GM12891 (cell line): ENCODE data around the gene PRSS56.

Source experiments
- DNase-seq: peaks from one replicate; pipeline ENCODE4 v3.0.0; 2011; ENCODE audit warnings: low spot score; ENCODE audit not compliant: insufficient read length
- FAIRE-seq: peaks from 2 replicates; lab custom pipeline; 2011; peaks lifted over from hg19 to GRCh38; lab: Jason Lieb, UNC
- PAX5 ChIP-seq: IDR thresholded peaks from 2 replicates; pipeline ENCODE4 v1.6.1; 2011; ENCODE audit warnings: low read length, moderate library complexity, mild to moderate bottlenecking; ENCODE audit not compliant: insufficient read depth, severe bottlenecking
- POLR2A ChIP-seq: IDR thresholded peaks from 2 replicates; pipeline ENCODE4 v1.6.1; 2011; ENCODE audit warnings: low read depth, low read length, control low read depth
- POLR2AphosphoS5 ChIP-seq: IDR thresholded peaks from 2 replicates; pipeline ENCODE4 v1.6.1; 2011; ENCODE audit warnings: low read depth, low read length, control low read depth
- POU2F2 ChIP-seq: IDR thresholded peaks from 2 replicates; pipeline ENCODE4 v1.6.1; 2011; ENCODE audit warnings: low read depth, mild to moderate bottlenecking, control low read depth, low read length, moderate library complexity
- SPI1 ChIP-seq: IDR thresholded peaks from 2 replicates; pipeline ENCODE4 v1.6.1; 2011; ENCODE audit warnings: low read depth, low read length, control low read depth
- TAF1 ChIP-seq: IDR thresholded peaks from 2 replicates; pipeline ENCODE4 v1.6.1; 2011; ENCODE audit warnings: low read depth, low read length, control low read depth

PRSS56 gene

DNA sequence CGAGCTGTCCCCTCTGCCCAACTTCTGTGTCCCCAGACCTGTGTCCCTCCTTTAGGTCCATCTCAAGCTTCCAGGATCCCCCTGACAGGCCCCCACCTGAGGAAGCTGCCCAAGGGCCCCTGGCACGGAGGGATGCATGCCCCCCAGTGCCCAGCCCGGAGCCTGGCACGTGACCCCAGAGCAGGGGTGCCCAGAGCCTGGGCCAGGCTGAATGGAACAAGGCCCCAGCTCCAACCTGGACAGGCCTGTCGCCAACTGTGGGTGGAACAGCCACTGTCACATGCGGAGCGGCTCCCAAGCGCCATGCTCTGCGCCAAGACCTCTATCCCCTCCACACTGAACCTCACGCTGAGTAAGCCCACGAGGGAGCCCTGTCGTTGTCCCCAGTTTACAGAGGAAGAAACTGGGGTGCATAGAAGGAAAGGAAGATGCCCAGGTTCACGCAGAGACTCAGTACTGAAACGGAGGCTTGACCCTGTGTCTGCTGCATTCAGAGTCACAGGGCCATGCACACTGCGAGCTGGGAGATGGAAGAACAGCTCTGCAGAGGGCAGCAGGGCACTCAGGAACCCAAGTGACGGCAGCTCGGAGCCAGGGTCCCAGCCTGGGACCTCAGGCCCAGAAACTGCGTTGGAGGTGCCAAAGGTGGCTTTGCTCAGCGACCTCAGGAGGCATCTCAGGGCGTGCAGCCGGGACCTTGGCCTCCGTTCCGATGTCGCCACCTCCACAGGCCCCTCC is 27.1 kb upstream of the PRSS56 start:
- FAIRE-seq: no peak
- no peak for TF ChIP-seq TAF1
- no peak for DNase-seq

- no peak for DNase-seq
- TF ChIP-seq TAF1 (no peak), POU2F2 (no peak)
- FAIRE-seq: no peak
Observed at GRCh38 chr2:232493701-232494474, 26.3 kb upstream of the PRSS56 start.

GRCh38 chr2:232494542-232494941 is 25.6 kb upstream of the PRSS56 start:
- no peak for TF ChIP-seq POLR2AphosphoS5
- no peak for TF ChIP-seq PAX5
- no peak for TF ChIP-seq POLR2A
- no peak for TF ChIP-seq TAF1
- no peak for TF ChIP-seq SPI1
- no peak for TF ChIP-seq POU2F2
- DNase-seq (no peak), FAIRE-seq (no peak)

DNA sequence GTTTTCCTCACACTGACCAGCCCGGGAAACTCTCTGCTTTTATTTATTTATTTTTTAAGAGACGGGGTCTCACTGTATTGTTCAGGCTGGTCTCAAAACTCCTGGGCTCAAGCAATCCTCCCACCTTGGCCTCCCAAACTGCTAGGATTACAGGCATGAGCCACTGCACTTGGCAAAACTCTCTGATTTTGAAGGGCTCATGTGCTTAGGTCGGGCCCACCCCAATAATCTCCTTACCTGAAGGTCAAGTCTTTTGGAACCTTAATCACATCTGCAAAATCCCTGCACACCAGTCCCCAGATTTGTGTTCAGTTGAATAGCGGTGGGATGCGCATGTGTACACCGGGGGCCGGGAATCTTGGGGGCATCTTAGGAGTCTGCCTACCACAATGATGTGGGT is 24.9 kb upstream of the PRSS56 start:
- TF ChIP-seq POLR2A: no peak
- TF ChIP-seq SPI1: no peak
- no peak for TF ChIP-seq TAF1
- DNase-seq (no peak), FAIRE-seq (no peak)

- no peak for FAIRE-seq
- no peak for TF ChIP-seq POLR2AphosphoS5
- TF ChIP-seq POLR2A: no peak
- TF ChIP-seq TAF1: no peak
- TF ChIP-seq POU2F2: no peak
Observed at GRCh38 chr2:232496501-232497270, 23.5 kb upstream of the PRSS56 start.

GRCh38 chr2:232497348-232497747 is 22.8 kb upstream of the PRSS56 start:
- FAIRE-seq (no peak), DNase-seq (no peak)

More at GRCh38 chr2:232496501-232497270, 23.5 kb upstream of the PRSS56 start:
- DNase-seq: no peak

DNA sequence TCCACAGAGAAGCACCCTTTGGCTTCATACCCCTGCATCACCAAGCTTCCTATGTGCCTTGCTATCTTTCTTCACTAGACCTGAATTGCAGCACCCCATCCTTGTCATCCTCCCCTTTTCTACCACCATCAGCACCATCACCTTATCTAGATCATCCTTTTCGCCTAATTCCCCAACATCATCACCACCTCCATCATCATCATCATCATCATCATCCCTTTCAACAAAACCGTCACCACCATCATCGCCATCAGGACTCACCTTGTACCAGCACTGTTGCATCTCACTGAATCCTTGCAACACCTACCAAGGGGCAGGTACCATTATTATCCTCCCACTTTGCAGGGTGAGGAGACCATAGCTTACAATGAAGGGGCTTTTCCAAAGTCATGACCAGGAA is 21.7 kb upstream of the PRSS56 start:
- DNase-seq: no peak
- no peak for FAIRE-seq
- no peak for TF ChIP-seq TAF1
- TF ChIP-seq SPI1: no peak
- no peak for TF ChIP-seq POU2F2
- TF ChIP-seq POLR2A: no peak
- TF ChIP-seq POLR2AphosphoS5: no peak
- no peak for TF ChIP-seq PAX5

More at GRCh38 chr2:232497348-232497747, 22.8 kb upstream of the PRSS56 start:
- no peak for TF ChIP-seq SPI1
- no peak for TF ChIP-seq PAX5
- TF ChIP-seq POLR2AphosphoS5: no peak
- no peak for TF ChIP-seq POU2F2
- no peak for TF ChIP-seq TAF1
- TF ChIP-seq POLR2A: no peak

- DNase-seq (no peak), FAIRE-seq (no peak)
- TF ChIP-seq POLR2A: no peak
- no peak for TF ChIP-seq POU2F2
- TF ChIP-seq POLR2AphosphoS5: no peak
- no peak for TF ChIP-seq TAF1
- no peak for TF ChIP-seq PAX5
- TF ChIP-seq SPI1: no peak
Observed at GRCh38 chr2:232501331-232501771, 18.8 kb upstream of the PRSS56 start.

DNA sequence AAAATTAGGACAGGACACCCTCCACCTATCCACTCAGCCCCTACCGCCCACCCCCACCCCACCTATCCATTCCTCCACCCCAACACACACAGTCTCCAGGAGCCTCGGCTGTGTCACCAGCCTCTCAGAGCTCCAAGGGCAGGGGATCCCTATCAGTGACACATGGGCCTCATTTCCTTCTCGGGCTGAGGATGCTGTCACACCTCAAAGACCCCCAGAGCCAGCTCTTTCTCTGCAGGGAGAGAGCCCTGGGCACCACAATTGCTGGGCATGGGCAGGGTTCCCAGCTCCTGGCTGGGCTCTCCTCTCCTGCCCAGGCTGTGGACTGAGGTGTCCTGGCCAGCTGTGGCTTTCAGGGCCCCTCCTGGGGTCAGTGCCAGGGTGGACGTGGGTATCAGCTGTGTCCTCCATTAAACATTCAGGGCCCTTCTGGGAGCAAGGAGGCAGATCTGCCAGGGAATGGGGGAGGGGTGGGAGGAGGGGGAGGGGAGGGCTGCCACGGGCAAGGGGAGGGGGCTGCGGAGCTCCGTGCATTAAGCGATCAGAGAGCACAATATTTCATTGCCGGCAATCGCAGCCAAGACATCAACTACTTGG is 18.3 kb upstream of the PRSS56 start:
- no peak for DNase-seq
- TF ChIP-seq POLR2A: no peak
- TF ChIP-seq TAF1: no peak
- no peak for TF ChIP-seq POLR2AphosphoS5
- TF ChIP-seq PAX5: no peak
- no peak for TF ChIP-seq POU2F2
- no peak for TF ChIP-seq SPI1
- FAIRE-seq: no peak
